GM19455 (cell line): ENCODE data around the gene S100A9.

Experiments
- ATAC-seq: cut with Tn5 transposase; IDR thresholded peaks from one replicate; pipeline ENCODE4 v1.9.1; 2021; ENCODE audit not compliant: unreplicated experiment

The S100A9 gene

DNA sequence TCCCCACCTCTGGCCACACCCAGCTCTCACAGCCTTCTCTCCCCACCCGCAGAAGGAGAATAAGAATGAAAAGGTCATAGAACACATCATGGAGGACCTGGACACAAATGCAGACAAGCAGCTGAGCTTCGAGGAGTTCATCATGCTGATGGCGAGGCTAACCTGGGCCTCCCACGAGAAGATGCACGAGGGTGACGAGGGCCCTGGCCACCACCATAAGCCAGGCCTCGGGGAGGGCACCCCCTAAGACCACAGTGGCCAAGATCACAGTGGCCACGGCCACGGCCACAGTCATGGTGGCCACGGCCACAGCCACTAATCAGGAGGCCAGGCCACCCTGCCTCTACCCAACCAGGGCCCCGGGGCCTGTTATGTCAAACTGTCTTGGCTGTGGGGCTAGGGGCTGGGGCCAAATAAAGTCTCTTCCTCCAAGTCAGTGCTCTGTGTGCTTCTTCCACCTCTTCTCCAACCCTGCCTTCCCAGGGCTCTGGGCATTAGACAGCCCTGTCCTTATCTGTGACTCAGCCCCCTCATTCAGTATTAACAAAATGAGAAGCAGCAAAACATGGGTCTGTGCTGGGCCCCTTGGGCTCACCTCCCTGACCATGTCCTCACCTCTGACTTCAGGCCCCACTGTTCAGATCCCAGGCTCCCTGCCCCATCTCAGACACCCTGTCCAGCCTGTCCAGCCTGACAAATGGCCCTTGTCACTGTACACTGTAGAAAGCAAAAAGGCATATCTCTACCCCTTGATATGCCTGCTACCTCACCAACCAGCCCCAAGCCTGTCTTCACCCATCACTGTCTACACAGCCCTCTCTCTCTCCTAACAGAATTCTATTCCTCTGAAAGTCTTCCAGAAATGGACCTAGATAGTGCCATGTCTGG is 3.2 kb downstream of the S100A9 start:
- no peak for ATAC-seq

DNA sequence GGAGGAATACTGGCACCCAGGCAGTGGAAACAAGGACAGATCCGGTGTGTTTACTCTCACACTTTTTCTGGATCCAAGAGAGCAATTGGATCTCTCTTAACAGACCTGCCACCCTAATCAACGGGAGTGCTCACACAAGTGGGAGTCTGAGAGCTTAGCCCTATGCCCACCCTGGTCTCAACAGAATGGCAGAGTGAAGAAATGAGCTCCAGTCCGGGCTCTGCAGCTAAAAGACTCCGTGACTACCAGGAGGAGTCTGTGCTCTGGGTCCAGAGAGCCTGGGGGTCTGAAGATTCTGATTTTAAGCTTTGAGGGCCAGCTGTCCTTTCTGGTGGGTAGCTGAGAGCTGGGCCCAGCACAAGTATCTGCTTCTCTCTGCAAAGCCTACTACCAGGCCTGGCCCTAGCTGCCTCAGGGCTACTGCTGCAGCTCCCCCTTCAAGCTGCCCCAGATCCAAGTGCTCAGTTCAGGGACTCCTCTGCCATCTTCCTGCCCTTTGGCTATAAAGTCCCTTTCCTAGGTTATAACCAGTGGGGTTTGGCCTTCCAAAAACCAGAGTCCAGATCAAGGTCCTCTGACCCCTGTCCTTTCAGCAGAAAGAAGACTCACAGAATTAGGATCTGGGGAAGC is 3.9 kb downstream of the S100A9 start:
- ATAC-seq: no peak

DNA sequence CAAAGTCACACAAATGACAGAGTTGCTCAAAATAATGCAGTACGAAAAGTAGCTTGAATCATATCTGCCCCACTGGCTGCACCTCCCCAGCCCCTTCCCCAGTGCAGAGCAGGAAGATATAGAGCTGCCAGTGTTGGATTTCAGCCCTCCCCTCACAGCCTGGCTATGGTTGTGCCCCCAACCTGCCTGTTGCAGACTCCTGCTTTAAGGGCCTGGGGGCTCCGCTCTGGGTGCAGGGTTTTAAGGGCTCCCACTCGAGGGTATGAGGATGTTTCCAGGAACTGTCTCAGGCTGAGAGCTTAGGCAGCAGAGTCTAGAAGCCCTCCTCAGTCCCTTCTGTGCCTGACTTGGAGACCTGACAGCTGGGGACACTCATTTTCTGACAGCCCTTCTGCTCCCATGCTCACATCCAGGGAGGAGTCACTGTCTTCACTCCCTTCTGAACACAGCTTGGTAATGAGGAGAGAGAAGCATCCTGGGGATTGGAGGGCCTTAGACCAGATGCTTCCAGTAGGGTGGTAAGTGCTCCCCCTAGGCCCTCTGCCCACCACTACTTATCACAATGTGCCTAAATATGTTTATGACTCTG is 4.6 kb downstream of the S100A9 start:
- no peak for ATAC-seq

DNA sequence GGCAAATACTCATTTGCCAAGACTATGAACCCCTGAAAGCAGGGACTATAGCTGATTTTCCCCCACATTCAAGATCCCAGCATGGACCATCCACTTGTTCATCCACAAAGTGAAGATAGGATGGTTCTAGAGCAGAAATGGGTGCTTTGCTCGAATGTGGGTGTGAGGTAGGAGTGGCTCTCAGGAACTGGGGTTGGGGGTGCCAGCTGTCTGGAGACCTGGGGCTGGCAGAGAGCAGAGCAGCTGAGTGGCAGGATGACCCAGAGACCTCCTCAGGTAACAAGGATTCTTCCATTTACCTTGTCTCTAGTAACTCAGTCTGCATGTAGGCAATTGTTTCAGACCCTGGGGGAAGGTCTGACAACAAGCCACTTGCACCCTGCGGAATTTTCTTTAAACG is 6.0 kb downstream of the S100A9 start:
- ATAC-seq: no peak

DNA sequence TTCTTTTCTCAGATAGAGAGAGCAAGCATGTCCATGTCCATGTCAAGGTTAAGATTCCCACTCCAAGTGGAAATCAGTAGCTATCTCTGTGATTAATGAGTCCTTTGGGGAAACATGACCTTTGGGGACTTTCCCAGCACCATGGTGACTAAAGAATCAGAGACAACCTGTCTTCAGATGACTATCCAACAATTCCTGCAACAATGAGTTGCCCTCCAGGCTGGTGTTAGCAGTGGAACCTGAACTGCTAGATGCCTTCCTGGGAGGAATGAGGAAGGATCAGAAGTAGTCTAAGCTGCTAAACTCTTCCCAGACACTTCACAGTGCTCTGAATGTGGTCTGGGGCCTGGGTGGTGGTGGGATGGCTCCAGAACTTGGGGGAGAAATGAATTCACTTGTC is 6.5 kb downstream of the S100A9 start:
- no peak for ATAC-seq

DNA sequence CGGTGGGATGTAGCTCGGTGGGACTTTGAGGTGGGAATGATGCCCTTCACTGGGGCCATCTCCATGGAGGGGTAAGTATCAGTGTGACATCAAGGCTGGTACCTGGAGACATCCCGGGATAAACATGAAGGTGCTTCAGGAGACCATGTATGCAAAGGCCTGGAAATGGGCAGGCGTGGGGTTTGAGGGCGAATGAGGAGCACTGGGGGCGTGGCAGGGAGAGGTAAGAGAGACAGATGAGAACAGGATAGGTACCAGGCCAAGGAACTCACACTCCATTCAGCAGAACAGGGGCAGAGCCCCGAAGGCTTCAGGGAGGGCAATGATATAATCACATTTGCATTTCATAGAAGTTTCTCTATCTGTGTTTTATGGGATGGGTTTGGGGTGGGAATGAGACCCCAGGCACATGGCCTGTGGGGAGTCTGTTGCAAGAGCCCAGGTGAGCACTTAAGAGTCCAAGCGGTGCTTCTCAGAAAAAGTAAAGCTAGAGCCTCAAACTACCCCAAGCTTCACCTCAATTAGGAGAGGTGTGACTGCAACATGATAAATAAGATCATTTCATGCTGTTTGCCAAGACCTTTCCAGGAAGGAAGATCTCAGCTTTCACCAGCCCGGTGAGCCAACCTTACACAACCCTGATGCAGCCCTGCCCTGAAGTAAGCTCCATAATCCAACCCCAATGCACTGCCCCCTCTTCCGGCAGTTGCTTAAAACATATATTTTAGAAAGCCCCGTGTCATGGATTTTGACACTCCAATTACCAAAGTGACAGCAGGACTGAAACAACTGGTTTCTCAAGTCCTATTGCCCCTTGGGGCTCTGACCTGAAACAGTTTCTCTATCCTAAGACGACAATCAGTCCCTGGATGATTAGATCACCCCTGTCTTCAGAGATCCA is 7.4 kb downstream of the S100A9 start:
- ATAC-seq: no peak

DNA sequence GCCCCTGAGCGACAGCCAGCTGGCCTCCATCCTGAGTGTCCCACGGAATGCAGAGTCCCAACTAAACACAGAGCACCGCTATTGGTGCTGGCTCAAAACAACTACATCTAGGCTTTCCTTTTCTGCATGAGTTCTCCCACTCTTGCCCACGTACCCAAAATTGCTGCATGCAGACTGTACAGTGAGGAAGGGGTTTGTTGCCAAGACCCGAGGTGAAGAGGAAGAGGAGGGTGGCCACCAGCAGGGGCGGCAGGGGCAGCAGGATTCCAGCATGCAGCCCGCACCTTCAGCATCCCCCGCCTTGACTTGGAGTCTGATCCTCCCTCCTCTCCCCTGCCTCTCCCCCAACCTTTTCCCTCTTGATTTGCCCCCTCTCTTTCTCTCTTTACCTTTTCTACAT is 8.0 kb downstream of the S100A9 start:
- ATAC-seq: no peak

DNA sequence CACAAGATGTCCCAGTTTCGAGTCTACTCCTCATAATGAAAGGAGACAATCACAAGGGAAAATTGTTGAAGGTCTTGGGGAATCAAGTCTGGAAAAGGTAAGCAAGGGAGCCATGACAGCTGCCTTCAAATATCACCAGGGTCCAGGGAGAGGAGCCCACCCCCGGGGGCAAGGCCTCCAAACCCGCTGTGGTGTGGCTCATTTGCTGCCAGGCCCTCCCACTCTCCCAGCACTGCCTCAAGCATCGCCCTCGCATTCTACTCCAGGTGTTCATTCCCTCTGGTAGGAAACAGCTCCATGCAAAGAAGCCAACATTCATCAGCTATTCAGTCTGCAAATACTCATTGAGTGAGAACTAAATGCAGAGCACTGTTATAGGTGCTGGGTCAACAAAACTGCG is 8.6 kb downstream of the S100A9 start:
- no peak for ATAC-seq

DNA sequence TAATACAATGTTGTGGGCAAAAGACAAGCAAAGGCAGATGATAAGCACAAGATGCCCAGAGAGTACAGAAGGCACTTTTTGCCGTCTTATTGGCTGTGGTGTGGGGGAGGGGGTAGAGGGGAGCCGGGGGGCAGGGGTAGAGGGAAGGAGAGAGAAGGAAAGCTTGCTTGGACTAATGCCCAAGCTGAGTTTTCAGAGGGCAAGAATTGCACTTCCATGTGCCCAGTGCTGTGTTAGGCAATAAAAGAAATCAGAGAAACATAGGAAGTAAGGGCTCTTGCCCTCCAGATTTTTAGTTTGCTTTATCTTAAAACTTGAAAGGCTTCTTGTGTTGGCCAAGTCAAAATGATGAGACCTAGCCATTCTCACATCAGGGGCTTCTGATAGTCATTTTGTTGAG is 9.4 kb downstream of the S100A9 start:
- no peak for ATAC-seq

DNA sequence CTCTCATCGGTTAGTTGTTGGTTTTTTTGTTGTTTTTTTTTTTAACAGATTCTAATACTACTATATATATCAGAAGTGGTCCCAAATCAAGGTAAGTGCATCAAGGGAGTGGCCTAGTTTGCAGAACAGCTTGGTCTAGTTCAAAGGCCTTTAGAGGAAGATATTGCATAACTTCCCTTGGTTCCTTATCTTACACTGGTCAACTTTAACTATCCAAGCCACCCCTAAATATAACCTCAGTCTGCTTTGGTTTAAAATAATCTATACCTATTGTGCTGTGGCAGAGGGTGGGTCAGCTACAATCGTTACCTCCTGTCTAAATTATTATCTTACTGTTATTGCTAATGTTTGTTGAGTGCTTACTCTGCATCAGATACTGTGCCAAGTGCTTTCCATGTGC is 10.8 kb downstream of the S100A9 start:
- no peak for ATAC-seq

DNA sequence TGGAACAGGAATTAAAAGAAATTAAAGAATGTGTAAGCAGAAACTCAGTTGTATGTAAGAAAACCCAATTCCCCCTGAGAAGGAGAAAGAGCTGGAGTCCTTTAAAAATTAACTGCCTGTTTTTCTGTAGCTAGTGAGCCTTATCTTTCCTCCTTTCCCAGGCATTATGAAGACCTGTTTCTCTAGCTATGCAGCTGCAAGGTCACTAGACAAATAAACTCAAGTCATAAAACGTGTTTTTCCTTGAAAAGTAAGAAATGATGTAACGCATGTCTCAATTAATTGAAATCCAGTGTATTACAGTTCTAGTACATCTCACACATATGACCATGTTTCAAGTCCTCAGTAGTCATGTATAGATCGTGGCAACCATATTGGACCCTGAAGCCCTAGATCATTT is 12.5 kb downstream of the S100A9 start:
- ATAC-seq: no peak

DNA sequence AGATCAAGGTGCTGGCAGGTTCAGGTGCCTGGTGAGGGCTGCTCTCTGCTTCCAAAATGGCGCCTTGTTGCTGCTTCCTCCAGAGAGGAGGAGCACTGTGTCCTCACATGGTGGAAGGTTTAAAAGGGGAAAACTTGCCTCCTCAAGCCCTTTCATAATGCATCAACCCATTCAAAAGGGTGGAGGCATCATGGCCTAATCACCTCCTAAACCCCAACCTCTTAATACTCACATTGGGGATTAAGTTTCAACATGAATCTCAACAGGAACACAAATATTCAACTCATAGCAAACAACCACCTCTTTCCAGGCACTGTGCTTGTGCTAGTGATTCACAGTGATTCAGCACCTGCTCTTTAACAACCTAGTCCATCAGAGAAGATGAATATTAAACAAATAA is 13.6 kb downstream of the S100A9 start:
- no peak for ATAC-seq

DNA sequence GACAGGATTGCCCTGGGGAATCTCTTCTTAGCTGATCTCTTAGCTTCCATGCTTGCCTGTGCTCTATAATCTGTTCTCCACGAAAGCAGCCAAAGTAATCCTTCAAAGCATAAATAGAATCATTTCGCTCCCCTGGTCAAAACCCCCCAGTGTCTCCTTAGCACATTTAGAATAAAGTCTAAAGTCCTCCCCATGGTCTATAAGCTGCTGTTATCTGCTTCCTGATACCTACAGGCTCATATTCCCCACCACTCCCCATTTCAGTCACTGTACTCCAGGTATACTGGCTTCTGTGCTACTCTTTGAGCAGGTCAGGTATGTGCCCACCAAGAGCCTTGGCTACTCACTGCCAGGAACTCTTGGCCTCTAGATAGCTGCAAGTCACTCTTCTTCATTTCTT is 14.9 kb downstream of the S100A9 start:
- no peak for ATAC-seq

DNA sequence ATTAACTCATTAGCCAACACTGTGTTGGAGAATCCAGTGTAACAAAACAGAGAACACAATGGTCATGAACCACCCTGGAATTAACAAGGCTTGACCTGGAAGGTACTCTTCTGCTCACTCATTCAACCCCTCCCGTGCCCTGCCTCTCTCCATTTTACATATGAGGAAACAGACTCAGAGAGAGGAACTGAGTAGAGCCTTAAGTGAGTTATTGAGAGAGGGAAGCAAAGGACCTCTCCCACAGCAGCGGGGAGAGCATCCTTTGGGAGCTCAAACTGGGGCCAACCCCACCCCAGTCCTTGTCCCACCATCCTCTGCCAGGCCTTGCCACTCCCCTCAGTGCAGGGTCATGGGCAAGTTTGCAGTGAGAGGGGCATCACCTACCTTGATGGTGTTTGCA is 16.4 kb downstream of the S100A9 start:
- ATAC-seq: no peak

DNA sequence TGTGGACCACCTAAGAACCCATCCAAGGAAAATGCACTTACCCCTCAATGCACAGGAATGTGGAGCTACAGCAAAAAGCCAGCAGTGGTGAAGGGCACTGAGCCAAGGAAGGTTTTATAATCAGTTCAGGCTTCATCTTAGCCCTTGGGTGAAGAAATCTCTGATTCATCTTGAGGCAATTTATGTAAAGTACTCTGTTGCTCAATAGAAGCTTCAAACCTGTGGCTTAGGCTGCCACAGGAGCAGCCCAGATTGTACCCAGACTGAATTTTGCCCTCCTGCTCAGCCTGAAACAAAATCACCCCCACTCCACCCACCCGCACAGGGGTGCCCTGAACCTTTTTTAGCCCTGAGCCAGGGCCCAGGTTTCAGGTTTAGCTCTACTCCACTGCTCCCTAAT is 17.9 kb downstream of the S100A9 start, which contains the start of gene S100A12:
Gene S100A12 (minus strand): TSS at position 111 of the 400 bp plus-strand sequence. CDS start 1,029 bp downstream, outside the sequence.
- no peak for ATAC-seq

DNA sequence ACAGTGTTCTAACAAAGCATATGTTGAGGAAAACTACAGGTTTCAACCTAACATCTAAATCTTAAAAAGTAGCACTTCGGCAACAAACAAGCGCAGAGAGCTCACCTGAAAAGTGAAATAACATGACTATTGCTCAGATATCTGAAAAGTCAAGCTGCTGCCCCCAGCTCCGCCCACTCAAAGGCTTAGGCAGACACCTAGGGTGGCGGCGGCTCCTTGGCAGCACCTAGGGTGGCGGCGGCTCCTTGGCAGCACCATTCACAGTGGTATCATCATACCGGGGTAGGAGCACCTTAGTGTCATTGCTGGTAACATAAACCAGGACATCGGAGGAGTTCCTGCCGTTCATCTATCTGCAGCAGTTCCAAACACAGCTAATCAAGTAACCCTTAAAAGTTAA is 21.9 kb downstream of the S100A9 start:
- ATAC-seq: no peak

DNA sequence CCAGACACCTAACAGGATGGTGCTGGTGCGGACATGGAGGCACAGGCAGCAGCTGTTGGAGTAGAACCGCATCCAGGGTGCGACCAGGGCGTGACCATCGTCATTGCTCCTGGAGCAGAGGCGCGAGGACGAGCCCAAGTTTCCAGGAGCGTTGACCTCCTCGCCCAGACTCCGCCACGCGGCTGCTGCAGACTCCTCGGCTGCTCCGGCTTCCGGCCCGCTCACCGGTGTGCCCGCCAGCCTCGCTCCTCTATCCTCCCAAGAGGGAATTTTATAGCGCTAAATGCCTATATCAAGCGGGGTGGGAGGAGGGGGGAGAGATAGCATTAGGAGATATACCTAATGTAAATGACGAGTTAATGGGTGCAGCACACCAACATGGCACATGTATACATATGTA is 23.1 kb downstream of the S100A9 start:
- no peak for ATAC-seq

DNA sequence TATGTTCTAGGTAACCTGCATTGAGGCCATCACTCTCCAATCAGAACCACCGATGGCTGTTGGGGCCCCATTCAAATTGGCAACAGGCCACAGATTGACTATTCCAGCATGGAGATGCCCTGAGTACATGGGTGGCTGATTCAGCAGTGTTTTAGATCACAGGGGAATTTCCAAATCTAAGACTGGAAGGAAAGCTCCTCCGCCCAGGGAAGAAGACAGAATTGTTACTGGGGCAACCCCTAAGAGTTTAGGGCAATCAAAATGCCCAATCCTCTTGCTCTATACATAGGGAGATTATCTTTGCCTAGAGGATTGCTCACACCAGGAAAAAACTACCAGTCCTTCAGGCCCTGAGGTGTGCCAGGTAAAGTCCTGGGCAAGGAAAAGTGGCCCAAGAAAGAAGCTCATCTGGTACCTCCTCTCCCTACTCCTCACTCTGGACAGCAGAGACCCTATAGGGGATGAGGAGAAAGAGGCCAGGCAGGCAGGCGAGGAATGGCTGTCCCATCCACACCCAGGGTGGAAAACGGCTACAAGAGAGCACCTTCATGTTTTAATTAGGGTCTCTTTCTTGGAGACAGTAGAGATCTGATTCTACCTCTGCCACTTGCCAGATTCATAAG is 27.4 kb downstream of the S100A9 start:
- ATAC-seq: no peak

DNA sequence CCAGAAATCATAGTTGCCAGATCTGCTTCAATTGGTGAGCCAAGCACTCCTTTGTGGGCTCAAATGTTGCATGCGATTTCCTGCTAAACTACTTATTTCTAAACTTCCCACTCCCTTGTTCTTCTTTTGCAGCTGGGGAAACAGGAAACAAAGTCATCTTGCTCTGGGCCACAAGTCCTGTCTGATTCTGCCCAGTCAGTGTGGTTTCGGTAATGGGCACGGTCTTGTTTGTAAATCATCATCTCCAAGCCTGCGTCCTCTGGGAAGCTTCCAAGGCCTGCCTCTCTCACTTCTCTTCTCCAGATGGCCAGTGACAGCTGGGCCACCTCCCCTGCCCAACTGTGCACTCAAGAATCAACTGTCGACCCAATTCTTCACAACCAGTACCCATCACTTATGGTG is 28.8 kb downstream of the S100A9 start:
- no peak for ATAC-seq

DNA sequence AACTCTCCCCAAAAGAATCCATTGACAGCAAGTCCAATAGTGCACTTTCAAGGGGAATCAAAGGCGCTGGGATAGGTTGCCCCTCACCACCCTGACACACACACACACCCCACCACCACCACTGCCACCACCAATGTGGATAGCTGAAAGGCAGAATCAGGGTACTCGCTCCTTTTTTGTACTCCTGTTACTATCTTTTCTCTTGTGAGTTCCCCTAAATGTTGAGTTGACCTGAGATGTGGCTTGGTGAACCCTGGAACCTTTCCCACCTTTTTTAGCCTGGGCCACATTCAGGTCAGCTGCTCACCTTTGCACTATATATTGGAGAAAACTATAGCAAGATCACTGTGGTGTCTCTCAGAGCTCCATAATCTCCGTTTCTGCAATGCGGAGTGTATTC is 29.3 kb downstream of the S100A9 start:
- no peak for ATAC-seq

DNA sequence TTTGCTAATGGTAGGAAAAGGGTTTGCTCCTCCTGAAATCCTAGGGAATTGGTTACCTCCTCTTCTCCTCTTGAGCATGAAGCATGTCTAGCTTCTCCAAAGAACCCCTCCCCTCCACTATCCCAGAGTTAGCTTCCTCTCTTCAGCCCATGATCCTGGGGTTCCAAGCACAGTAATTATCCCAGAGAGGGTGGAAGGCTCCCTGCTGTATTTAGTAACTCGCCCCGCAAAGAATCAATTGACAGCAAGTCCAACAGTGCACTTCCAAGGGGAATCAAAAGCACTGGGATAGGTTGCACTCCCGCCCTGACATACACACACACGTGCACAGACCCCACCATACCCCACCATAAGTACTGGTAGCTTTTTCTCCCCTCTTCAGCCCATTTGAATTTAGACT is 30.1 kb downstream of the S100A9 start:
- ATAC-seq: no peak
